ENCODE results near the gene SETBP1.

Gene SETBP1

GRCh38 chr18:44774191-44774590 is 93.5 kb downstream of the SETBP1 start (continued):
- TF ChIP-seq ESRRG (CRISPR knock-in tag; IDR thresholded peaks at IDR 0.05) (no peak), ZFP3 (CRISPR knock-in tag; IDR thresholded peaks at IDR 0.05) (no peak), ARNTL (CRISPR knock-in tag; IDR thresholded peaks at IDR 0.05; ENCODE audit: borderline replicate concordance, low read depth) (no peak), PATZ1 (CRISPR knock-in tag; IDR thresholded peaks at IDR 0.05; ENCODE audit: borderline replicate concordance) (no peak), ZFP30 (CRISPR knock-in tag; IDR thresholded peaks at IDR 0.05) (no peak), BACH2 (CRISPR knock-in tag; IDR thresholded peaks at IDR 0.05; ENCODE audit: borderline replicate concordance) (no peak), PPARA (CRISPR knock-in tag; IDR thresholded peaks at IDR 0.05; ENCODE audit: borderline replicate concordance) (no peak), RARB (CRISPR knock-in tag; IDR thresholded peaks at IDR 0.05) (no peak), CREB5 (CRISPR knock-in tag; IDR thresholded peaks at IDR 0.05; ENCODE audit: low read depth) (no peak)

GRCh38 chr18:44777457-44778192 is 96.9 kb downstream of the SETBP1 start:
- ATAC-seq, result no peak
- TF ChIP-seq RARB (CRISPR knock-in tag; IDR thresholded peaks at IDR 0.05) (no peak), PATZ1 (CRISPR knock-in tag; IDR thresholded peaks at IDR 0.05; ENCODE audit: borderline replicate concordance) (no peak), OSR1 (CRISPR knock-in tag; IDR thresholded peaks at IDR 0.05) (no peak), ARNTL (CRISPR knock-in tag; IDR thresholded peaks at IDR 0.05; ENCODE audit: borderline replicate concordance, low read depth) (no peak), ESRRG (CRISPR knock-in tag; IDR thresholded peaks at IDR 0.05) (no peak), CREB5 (CRISPR knock-in tag; IDR thresholded peaks at IDR 0.05; ENCODE audit: low read depth) (no peak), ZNF70 (CRISPR knock-in tag; IDR thresholded peaks at IDR 0.05) (no peak), GLIS3 (CRISPR knock-in tag; IDR thresholded peaks at IDR 0.05) (no peak), ZFP3 (CRISPR knock-in tag; IDR thresholded peaks at IDR 0.05) (no peak), BACH2 (CRISPR knock-in tag; IDR thresholded peaks at IDR 0.05; ENCODE audit: borderline replicate concordance) (no peak), CSRNP3 (CRISPR knock-in tag; IDR thresholded peaks at IDR 0.05) (no peak)

- no peak for TF ChIP-seq ZFP30 (CRISPR knock-in tag; IDR thresholded peaks at IDR 0.05)
- no peak for ATAC-seq
Observed at GRCh38 chr18:44778788-44779187, 98.1 kb downstream of the SETBP1 start.

- ATAC-seq, result no peak
- no peak for TF ChIP-seq ZNF8 (CRISPR knock-in tag; IDR thresholded peaks at IDR 0.05)
- TF ChIP-seq PATZ1 (CRISPR knock-in tag; IDR thresholded peaks at IDR 0.05; ENCODE audit: borderline replicate concordance), result no peak
- no peak for TF ChIP-seq TSHZ2 (CRISPR knock-in tag; IDR thresholded peaks at IDR 0.05)
- no peak for TF ChIP-seq TOX (CRISPR knock-in tag; IDR thresholded peaks at IDR 0.05; ENCODE audit: borderline replicate concordance)
- TF ChIP-seq ZC3H10 (CRISPR knock-in tag; IDR thresholded peaks at IDR 0.05), result no peak
- no peak for TF ChIP-seq RARB (CRISPR knock-in tag; IDR thresholded peaks at IDR 0.05)
- TF ChIP-seq GLIS3 (CRISPR knock-in tag; IDR thresholded peaks at IDR 0.05), result no peak
- TF ChIP-seq ZFP3 (CRISPR knock-in tag; IDR thresholded peaks at IDR 0.05), result no peak
- no peak for TF ChIP-seq ZNF565 (CRISPR knock-in tag; conservative IDR thresholded peaks at IDR 0.05; ENCODE audit: low read depth)
- TF ChIP-seq BACH2 (CRISPR knock-in tag; IDR thresholded peaks at IDR 0.05; ENCODE audit: borderline replicate concordance), result no peak
- no peak for TF ChIP-seq PPARA (CRISPR knock-in tag; IDR thresholded peaks at IDR 0.05; ENCODE audit: borderline replicate concordance)
- TF ChIP-seq ESRRG (CRISPR knock-in tag; IDR thresholded peaks at IDR 0.05), result no peak
- no peak for TF ChIP-seq ARNTL (CRISPR knock-in tag; IDR thresholded peaks at IDR 0.05; ENCODE audit: borderline replicate concordance, low read depth)
- no peak for TF ChIP-seq CSDC2 (CRISPR knock-in tag; IDR thresholded peaks at IDR 0.05)
Observed at GRCh38 chr18:44779753-44780292, 99.1 kb downstream of the SETBP1 start.

Measured in SK-N-SH treated with all-trans-retinoic acid at 6 μM for 48 hours (cell line).